ENCODE results near the gene ACOT12.

ACOT12 gene

DNA sequence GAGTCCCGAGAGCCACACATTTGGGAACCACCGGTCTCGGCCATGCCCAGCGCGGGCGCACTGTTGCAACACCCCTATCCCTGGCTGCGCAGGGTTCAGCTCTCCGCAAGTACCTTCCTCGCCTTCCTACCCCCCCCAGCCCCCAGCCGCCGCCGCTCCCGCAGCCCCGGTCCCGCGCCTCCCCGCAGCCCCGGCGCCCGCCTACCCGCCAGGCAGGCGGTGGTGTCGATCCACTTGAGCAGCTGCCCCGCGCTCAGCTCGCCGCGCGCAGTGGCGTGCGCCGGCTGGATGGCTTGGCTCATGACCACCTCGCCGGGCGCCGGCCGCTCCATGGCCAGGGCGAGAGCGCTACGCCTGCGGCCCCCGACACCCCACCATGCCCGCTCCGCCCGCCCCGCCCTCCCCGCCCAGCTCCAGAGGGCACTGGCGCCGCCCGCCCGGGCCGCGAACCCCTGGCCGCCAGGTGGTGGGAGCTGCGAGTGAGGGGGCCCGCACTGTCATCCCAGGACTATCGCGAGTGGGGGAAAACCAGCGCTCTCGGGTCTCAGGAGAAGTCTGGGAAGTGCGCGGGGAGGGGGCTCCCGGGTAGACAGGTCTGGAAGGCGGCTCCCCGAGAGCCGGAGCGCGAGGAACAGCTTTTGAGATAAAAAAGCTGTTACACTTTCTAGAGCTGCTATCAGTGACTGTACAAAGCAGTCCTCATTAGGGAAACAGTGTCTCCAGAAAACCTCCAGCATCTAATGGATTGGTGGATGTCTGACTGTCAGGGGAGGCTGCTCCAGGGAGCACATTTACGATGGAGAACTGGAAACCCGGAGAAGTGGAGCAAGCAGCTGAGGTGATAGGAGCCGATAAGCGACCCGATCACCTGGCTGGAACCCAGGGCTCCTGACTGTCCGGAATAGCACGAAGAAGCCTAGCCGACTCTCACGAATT, at the start of gene ACOT12:
TSS of gene ACOT12 (minus strand) at position 352 of the 936 bp plus-strand sequence. CDS start at position 332, 20 bp downstream.
- POLR2A ChIA-PET, result no interaction called here
- no peak for DNase-seq (ENCODE audit: low read depth, low spot score)
- CTCF ChIA-PET, result interaction anchor here (0.9 to 1.9 kb wide), 3 partner anchors 9 to 865 kb away, joined by 4 read pairs; no protein-coding TSS in a partner anchor
- TF ChIP-seq, protein P1, sequence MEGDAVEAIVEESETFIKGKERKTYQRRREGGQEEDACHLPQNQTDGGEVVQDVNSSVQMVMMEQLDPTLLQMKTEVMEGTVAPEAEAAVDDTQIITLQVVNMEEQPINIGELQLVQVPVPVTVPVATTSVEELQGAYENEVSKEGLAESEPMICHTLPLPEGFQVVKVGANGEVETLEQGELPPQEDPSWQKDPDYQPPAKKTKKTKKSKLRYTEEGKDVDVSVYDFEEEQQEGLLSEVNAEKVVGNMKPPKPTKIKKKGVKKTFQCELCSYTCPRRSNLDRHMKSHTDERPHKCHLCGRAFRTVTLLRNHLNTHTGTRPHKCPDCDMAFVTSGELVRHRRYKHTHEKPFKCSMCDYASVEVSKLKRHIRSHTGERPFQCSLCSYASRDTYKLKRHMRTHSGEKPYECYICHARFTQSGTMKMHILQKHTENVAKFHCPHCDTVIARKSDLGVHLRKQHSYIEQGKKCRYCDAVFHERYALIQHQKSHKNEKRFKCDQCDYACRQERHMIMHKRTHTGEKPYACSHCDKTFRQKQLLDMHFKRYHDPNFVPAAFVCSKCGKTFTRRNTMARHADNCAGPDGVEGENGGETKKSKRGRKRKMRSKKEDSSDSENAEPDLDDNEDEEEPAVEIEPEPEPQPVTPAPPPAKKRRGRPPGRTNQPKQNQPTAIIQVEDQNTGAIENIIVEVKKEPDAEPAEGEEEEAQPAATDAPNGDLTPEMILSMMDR (IDR thresholded peaks at IDR 0.05; ENCODE audit: insufficient read depth, low read length, missing control alignments), result no peak
- H3K4me3 ChIP-seq (ENCODE audit: low read depth, low read length), result peak within 1 kb of the TSS; percentile 49

GRCh38 chr5:81435023-81435422, 41.1 kb upstream of the ACOT12 start:
- CTCF ChIA-PET, result no interaction called here
- no peak overlapping the region for H3K4me3 ChIP-seq (ENCODE audit: low read depth, low read length)
- POLR2A ChIA-PET, result no interaction called here
- TF ChIP-seq, protein P1 (IDR thresholded peaks at IDR 0.05; ENCODE audit: insufficient read depth, low read length, missing control alignments), result no peak
- DNase-seq (ENCODE audit: low read depth, low spot score), result no peak

DNA sequence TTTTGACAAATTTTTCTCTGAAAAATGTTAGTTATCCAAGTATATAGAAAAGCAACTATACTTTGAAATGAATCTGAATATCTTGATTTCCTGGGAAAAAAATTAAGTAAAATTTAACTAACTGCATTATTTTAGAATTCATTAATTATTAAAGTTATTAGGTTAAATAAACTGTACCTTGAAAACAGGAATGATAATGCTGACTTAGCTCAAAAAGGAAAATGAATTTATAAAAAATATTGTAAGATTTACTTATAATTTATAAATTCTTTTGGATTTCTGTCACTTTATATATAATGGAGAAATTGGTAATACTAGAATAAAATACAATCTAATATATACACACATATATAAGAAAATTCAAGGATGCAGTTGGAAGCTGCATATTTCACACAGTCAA, 36.1 kb upstream of the ACOT12 start:
- CTCF ChIA-PET, result interaction anchor here (1.2 to 1.8 kb wide), 2 partner anchors 12 to 796 kb away, joined by 3 to 4 read pairs; no protein-coding TSS in a partner anchor
- TF ChIP-seq, protein P1 (IDR thresholded peaks at IDR 0.05; ENCODE audit: insufficient read depth, low read length, missing control alignments), result no peak
- no peak for DNase-seq (ENCODE audit: low read depth, low spot score)
- no peak overlapping the region for H3K4me3 ChIP-seq (ENCODE audit: low read depth, low read length)
- POLR2A ChIA-PET, result no interaction called here

GRCh38 chr5:81429363-81429762, 35.4 kb upstream of the ACOT12 start:
- H3K4me3 ChIP-seq (ENCODE audit: low read depth, low read length), result no peak overlapping the region
- ChIA-PET POLR2A (no interaction called here), CTCF (interaction anchor here (1.8 kb wide), 2 partner anchors 13 to 796 kb away, joined by 4 to 6 read pairs; no protein-coding TSS in a partner anchor)
- no peak for DNase-seq (ENCODE audit: low read depth, low spot score)
- TF ChIP-seq, protein P1 (IDR thresholded peaks at IDR 0.05; ENCODE audit: insufficient read depth, low read length, missing control alignments), result no peak

DNA sequence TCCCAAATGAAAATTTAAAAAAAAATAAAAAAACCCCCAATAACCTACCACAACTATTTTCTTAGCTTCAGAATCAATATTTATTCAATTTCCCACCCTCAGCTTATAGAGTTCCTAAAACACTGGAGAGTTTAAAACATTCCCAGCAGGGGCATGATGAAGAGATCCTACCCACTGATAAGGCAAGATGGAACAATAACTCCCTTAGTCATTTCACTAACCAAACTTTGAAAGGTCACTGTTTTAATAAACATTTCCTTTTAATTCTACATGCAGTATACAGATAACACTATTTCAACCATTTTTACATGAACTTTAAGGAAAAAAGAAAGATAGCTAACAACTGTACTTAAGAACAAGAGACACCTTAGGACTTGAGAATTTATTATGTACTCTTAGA, 34.9 kb upstream of the ACOT12 start:
- ChIA-PET CTCF (interaction anchor here (1.4 to 1.8 kb wide), 3 partner anchors 13 to 797 kb away, joined by 4 to 6 read pairs (median 4); no protein-coding TSS in a partner anchor), POLR2A (no interaction called here)
- no peak for DNase-seq (ENCODE audit: low read depth, low spot score)
- no peak overlapping the region for H3K4me3 ChIP-seq (ENCODE audit: low read depth, low read length)
- TF ChIP-seq, protein P1 (IDR thresholded peaks at IDR 0.05; ENCODE audit: insufficient read depth, low read length, missing control alignments), result no peak

DNA sequence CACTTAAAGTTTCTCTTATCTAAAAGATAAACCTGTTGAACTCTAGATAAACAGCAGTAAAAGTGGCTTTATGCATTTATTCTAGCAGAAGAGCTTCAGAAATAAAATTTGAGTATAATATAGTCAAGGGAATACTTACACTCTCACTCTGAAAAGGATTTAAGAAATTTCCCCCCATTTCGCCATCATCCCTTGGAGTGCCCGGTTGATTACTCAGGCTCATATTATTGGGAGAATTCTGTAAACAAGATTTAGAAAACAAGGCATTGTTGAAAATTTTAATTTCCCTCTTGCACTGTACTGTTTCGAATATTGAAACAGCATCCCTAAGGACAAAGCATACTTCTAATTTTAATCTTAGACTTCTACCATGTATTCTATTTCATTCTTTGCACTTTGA, 34.5 kb upstream of the ACOT12 start:
- no peak overlapping the region for H3K4me3 ChIP-seq (ENCODE audit: low read depth, low read length)
- TF ChIP-seq, protein P1 (IDR thresholded peaks at IDR 0.05; ENCODE audit: insufficient read depth, low read length, missing control alignments), result no peak
- POLR2A ChIA-PET, result no interaction called here
- CTCF ChIA-PET, result interaction anchor here (1.0 to 1.8 kb wide), 3 partner anchors 8 to 797 kb away, joined by 3 to 6 read pairs (median 4); no protein-coding TSS in a partner anchor
- DNase-seq (ENCODE audit: low read depth, low spot score), result no peak
